ENCODE data around the gene BTBD2. TPM values are rescaled to one million over a fixed set of nuclear protein-coding genes. Genes with fewer than 3 reads are reported as not detected.

The BTBD2 gene
- total RNA-seq, 1 donor from 2014 or later: 57.3 TPM

GRCh38 chr19:1945899-1946298 is 69.6 kb downstream of the BTBD2 start:
- no peak for ATAC-seq (ENCODE audit: low read depth)

GRCh38 chr19:1944916-1945561 is 70.5 kb downstream of the BTBD2 start:
- no peak for ATAC-seq (ENCODE audit: low read depth)
- H3K4me1 Mint-ChIP-seq: peaks cover 50% of the 10 kb centered on the region
- no peak overlapping the region for H3K27ac Mint-ChIP-seq

More at GRCh38 chr19:1945899-1946298, 69.6 kb downstream of the BTBD2 start:
- Mint-ChIP-seq H3K27ac (peak overlapping the region; percentile 53), H3K4me3 (peak overlapping the region; percentile 19), H3K4me1 (peaks cover 49% of the 10 kb centered on the region), H3K36me3 (ENCODE audit: low read depth) (peaks cover 20% of the 10 kb centered on the region), H3K9me3 (no peaks in the 10 kb centered on the region), H3K27me3 (no peaks in the 10 kb centered on the region)
- no peak for TF ChIP-seq CTCF (IDR thresholded peaks at IDR 0.05)
- CTCF ChIA-PET: no interaction called here
- POLR2A ChIA-PET: interaction anchor here (0.6 to 1.3 kb wide), 5 partner anchors 35 to 321 kb away, joined by 3 to 5 read pairs (median 3); no protein-coding TSS in a partner anchor
- no peak for DNase-seq
- intact Hi-C loops (cut with micrococcal nuclease): no loop called here

GRCh38 chr19:1944088-1944915 is 71.2 kb downstream of the BTBD2 start:
- CTCF ChIA-PET: interaction anchor here (1.1 to 1.6 kb wide), 2 partner anchors 14 to 80 kb away, joined by 4 to 5 read pairs; no protein-coding TSS in a partner anchor
- H3K27ac Mint-ChIP-seq: peak overlapping the region; percentile 68
- ATAC-seq (ENCODE audit: low read depth): no peak
- H3K4me3 Mint-ChIP-seq: peak overlapping the region; percentile 19
- no peak for TF ChIP-seq CTCF (IDR thresholded peaks at IDR 0.05)
- H3K4me1 Mint-ChIP-seq: peaks cover 55% of the 10 kb centered on the region
- no peaks in the 10 kb centered on the region for H3K27me3 Mint-ChIP-seq
- intact Hi-C loops (cut with micrococcal nuclease): no loop called here
- H3K9me3 Mint-ChIP-seq: no peaks in the 10 kb centered on the region
- DNase-seq: no peak
- H3K36me3 Mint-ChIP-seq (ENCODE audit: low read depth): peaks cover 18% of the 10 kb centered on the region
- POLR2A ChIA-PET: interaction anchor here (1.2 kb wide), 1 partner anchor 108 kb away, joined by 3 read pairs; no protein-coding TSS in a partner anchor

More at GRCh38 chr19:1944916-1945561, 70.5 kb downstream of the BTBD2 start:
- Mint-ChIP-seq H3K9me3 (no peaks in the 10 kb centered on the region), H3K36me3 (ENCODE audit: low read depth) (peaks cover 19% of the 10 kb centered on the region), H3K4me3 (no peak overlapping the region), H3K27me3 (no peaks in the 10 kb centered on the region)
- ChIA-PET CTCF (no interaction called here), POLR2A (interaction anchor here (0.7 to 1.3 kb wide), 4 partner anchors 60 to 322 kb away, joined by 3 to 6 read pairs (median 4); partner anchors contain the start of gene ABHD17A)
- DNase-seq: no peak
- intact Hi-C loops (cut with micrococcal nuclease): no loop called here
- TF ChIP-seq CTCF (IDR thresholded peaks at IDR 0.05): no peak

GRCh38 chr19:1943661-1944087 is 71.8 kb downstream of the BTBD2 start:
- Mint-ChIP-seq H3K9me3 (no peaks in the 10 kb centered on the region), H3K27ac (peak overlapping the region; percentile 96), H3K27me3 (no peaks in the 10 kb centered on the region), H3K36me3 (ENCODE audit: low read depth) (peaks cover 13% of the 10 kb centered on the region), H3K4me1 (peaks cover 50% of the 10 kb centered on the region), H3K4me3 (peak overlapping the region; percentile 91)
- ChIA-PET CTCF (interaction anchor here (1.1 to 1.6 kb wide), 2 partner anchors 14 to 79 kb away, joined by 4 to 5 read pairs; no protein-coding TSS in a partner anchor), POLR2A (interaction anchor here (1.2 to 2.2 kb wide), 4 partner anchors 11 to 151 kb away, joined by 3 to 15 read pairs (median 6); no protein-coding TSS in a partner anchor)
- ATAC-seq (ENCODE audit: low read depth): no peak
- no peak for DNase-seq
- intact Hi-C loops (cut with micrococcal nuclease): loop anchor here (2.0 kb wide), 2 partner anchors 47 to 71 kb away; partner anchors contain the start of gene BTBD2
- TF ChIP-seq CTCF (IDR thresholded peaks at IDR 0.05): no peak

Measured in activated B cell treated with CpG ODN at 0.5 μM for 24 hours (primary cell).